Measurements from ENCODE around the gene KRT38.

The KRT38 gene

DNA sequence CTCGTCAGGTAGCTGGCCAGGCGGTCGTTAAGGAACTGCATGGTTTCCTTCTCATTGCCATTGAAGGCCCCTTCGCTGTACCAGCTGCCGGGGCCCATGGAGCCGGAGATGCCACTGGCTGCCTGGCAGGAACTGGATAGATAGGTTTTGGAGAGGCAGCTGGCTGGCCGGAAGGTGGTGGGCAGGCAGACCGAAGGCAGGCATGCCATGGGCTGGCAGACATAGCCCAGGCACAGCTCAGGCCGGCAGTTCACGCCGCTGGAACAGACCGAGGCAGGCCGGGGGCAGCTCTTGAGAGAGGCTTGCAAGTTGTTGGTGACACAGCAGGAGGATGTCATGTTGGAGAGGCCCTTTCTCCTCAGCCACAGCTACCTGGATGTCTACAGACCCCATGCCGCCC is 26.2 kb upstream of the KRT38 start, which contains the start of gene KRT32:
KRT32 (minus strand) TSS at position 399 of the 400 bp plus-strand sequence; CDS start at position 338, 61 bp downstream.
- Histone ChIP-seq H2AFZ (ENCODE audit: low read depth, low read length) (no peak within 1 kb of the TSS), H3K4me1 (ENCODE audit: insufficient read depth, low read length) (no peaks in the 10 kb centered on the region), H3K27me3 (ENCODE audit: insufficient read depth, low read length, poor library complexity) (no peaks in the 10 kb centered on the region), H3K27ac (ENCODE audit: low read length) (no peak within 1 kb of the TSS), H3K4me3 (ENCODE audit: low read depth in 1 of 2, low read length in 2 of 2) (no peak within 1 kb of the TSS), H3K4me2 (ENCODE audit: insufficient read depth, low read length) (no peak within 1 kb of the TSS), H3K36me3 (ENCODE audit: insufficient read depth, low read length) (no peaks in the 10 kb centered on the region), H4K20me1 (ENCODE audit: insufficient read depth, low read length) (no peaks in the 10 kb centered on the region), H3K9me3 (ENCODE audit: insufficient read depth, low read length, severe bottlenecking) (no peaks in the 10 kb centered on the region), H3K9ac (ENCODE audit: low read depth, low read length) (no peak within 1 kb of the TSS), H3K79me2 (ENCODE audit: insufficient read depth, low read length) (no peaks in the 10 kb centered on the region)
- DNase-seq, result no peak
- ATAC-seq (ENCODE audit: insufficient read depth, low read depth), result no peak
- no peak for TF ChIP-seq EZH2 (IDR thresholded peaks at IDR 0.05; ENCODE audit: borderline replicate concordance, low read depth, low read length, severe bottlenecking)
- TF ChIP-seq, protein P1, sequence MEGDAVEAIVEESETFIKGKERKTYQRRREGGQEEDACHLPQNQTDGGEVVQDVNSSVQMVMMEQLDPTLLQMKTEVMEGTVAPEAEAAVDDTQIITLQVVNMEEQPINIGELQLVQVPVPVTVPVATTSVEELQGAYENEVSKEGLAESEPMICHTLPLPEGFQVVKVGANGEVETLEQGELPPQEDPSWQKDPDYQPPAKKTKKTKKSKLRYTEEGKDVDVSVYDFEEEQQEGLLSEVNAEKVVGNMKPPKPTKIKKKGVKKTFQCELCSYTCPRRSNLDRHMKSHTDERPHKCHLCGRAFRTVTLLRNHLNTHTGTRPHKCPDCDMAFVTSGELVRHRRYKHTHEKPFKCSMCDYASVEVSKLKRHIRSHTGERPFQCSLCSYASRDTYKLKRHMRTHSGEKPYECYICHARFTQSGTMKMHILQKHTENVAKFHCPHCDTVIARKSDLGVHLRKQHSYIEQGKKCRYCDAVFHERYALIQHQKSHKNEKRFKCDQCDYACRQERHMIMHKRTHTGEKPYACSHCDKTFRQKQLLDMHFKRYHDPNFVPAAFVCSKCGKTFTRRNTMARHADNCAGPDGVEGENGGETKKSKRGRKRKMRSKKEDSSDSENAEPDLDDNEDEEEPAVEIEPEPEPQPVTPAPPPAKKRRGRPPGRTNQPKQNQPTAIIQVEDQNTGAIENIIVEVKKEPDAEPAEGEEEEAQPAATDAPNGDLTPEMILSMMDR (IDR thresholded peaks at IDR 0.05; ENCODE audit: borderline replicate concordance, extremely low read depth, low read length, poor library complexity, severe bottlenecking), result no peak

DNA sequence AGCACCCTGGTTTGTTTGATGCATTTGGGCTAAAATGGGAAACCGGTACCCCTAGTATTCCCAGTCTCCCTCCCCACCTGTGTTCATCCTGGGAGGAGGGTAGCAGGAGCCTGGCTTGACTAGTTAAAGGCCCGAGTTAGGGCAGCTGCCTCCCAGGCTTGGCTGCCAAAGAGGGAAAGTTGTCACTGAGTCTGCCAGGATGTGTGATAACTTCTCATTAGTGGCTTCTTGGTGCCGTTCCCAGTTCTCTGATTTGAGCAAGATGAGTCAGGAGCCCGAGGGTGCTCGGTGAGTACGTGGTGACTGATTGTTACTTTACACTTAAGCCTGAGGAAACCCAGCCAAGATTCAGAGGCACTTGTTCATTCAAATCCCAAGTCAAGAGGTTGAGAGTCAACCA is 23.9 kb upstream of the KRT38 start:
- Histone ChIP-seq H2AFZ (ENCODE audit: low read depth, low read length) (no peak overlapping the region), H3K9me3 (ENCODE audit: insufficient read depth, low read length, severe bottlenecking) (no peaks in the 10 kb centered on the region), H3K4me1 (ENCODE audit: insufficient read depth, low read length) (no peaks in the 10 kb centered on the region), H3K27me3 (ENCODE audit: insufficient read depth, low read length, poor library complexity) (no peaks in the 10 kb centered on the region), H4K20me1 (ENCODE audit: insufficient read depth, low read length) (no peaks in the 10 kb centered on the region), H3K27ac (ENCODE audit: low read length) (no peak overlapping the region), H3K4me3 (ENCODE audit: low read depth in 1 of 2, low read length in 2 of 2) (no peak overlapping the region), H3K4me2 (ENCODE audit: insufficient read depth, low read length) (no peak overlapping the region), H3K79me2 (ENCODE audit: insufficient read depth, low read length) (no peaks in the 10 kb centered on the region), H3K9ac (ENCODE audit: low read depth, low read length) (no peak overlapping the region), H3K36me3 (ENCODE audit: insufficient read depth, low read length) (no peaks in the 10 kb centered on the region)
- ATAC-seq (ENCODE audit: insufficient read depth, low read depth) (no peak), DNase-seq (no peak)
- no peak for TF ChIP-seq EZH2 (IDR thresholded peaks at IDR 0.05; ENCODE audit: borderline replicate concordance, low read depth, low read length, severe bottlenecking)
- TF ChIP-seq, protein P1 (IDR thresholded peaks at IDR 0.05; ENCODE audit: borderline replicate concordance, extremely low read depth, low read length, poor library complexity, severe bottlenecking), result no peak

DNA sequence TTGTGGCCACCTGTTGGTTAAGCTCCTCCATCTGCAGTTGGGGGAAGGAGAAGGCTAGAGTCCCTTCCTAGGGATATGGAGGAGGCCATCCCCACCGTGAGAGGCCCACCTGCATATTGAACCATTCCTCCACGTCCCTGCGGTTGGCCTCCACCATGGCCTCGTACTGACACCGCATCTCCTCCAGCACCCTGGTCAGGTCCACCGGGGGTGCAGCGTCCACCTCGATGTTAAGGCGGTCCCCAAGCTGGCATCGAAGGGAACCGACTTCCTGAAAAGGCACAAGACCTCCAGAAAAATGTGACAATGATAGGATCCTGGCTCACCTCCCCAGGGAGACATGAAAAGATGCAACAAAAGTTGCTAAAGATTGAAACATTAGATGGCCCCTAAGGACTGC is 23.4 kb upstream of the KRT38 start:
- no peak for ATAC-seq (ENCODE audit: insufficient read depth, low read depth)
- no peak overlapping the region for H3K4me3 ChIP-seq (ENCODE audit: low read depth in 1 of 2, low read length in 2 of 2)
- no peaks in the 10 kb centered on the region for H3K27me3 ChIP-seq (ENCODE audit: insufficient read depth, low read length, poor library complexity)
- TF ChIP-seq, protein P1 (IDR thresholded peaks at IDR 0.05; ENCODE audit: borderline replicate concordance, extremely low read depth, low read length, poor library complexity, severe bottlenecking), result no peak
- no peak for TF ChIP-seq EZH2 (IDR thresholded peaks at IDR 0.05; ENCODE audit: borderline replicate concordance, low read depth, low read length, severe bottlenecking)
- H3K4me1 ChIP-seq (ENCODE audit: insufficient read depth, low read length), result no peaks in the 10 kb centered on the region
- no peak overlapping the region for H3K9ac ChIP-seq (ENCODE audit: low read depth, low read length)
- DNase-seq, result no peak
- H3K9me3 ChIP-seq (ENCODE audit: insufficient read depth, low read length, severe bottlenecking), result no peaks in the 10 kb centered on the region
- H3K79me2 ChIP-seq (ENCODE audit: insufficient read depth, low read length), result no peaks in the 10 kb centered on the region
- no peaks in the 10 kb centered on the region for H4K20me1 ChIP-seq (ENCODE audit: insufficient read depth, low read length)
- no peak overlapping the region for H2AFZ ChIP-seq (ENCODE audit: low read depth, low read length)
- H3K36me3 ChIP-seq (ENCODE audit: insufficient read depth, low read length), result no peaks in the 10 kb centered on the region
- no peak overlapping the region for H3K27ac ChIP-seq (ENCODE audit: low read length)
- H3K4me2 ChIP-seq (ENCODE audit: insufficient read depth, low read length), result no peak overlapping the region

DNA sequence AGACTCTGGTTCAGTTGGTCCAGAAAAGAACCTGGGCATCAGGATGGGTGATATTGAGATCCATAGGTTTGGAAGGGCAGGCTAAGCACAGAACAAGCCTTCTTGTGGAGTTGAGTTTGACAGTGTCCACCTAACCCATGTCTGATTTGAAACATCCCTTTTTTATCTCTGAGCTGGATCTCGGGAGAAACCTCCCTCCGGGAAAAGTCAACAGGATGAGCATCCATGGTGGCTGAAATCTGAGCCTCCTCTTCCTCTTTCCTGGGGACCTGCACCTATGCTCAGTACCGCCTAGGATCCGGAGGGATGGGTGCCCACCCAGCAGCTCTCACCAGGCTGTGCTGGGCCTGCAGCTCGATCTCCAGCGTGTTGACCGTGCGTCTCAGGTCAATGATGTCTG is 23.0 kb upstream of the KRT38 start:
- no peak overlapping the region for H3K4me3 ChIP-seq (ENCODE audit: low read depth in 1 of 2, low read length in 2 of 2)
- H3K9me3 ChIP-seq (ENCODE audit: insufficient read depth, low read length, severe bottlenecking), result no peaks in the 10 kb centered on the region
- H3K9ac ChIP-seq (ENCODE audit: low read depth, low read length), result no peak overlapping the region
- no peak overlapping the region for H3K27ac ChIP-seq (ENCODE audit: low read length)
- ATAC-seq (ENCODE audit: insufficient read depth, low read depth), result no peak
- H3K79me2 ChIP-seq (ENCODE audit: insufficient read depth, low read length), result no peaks in the 10 kb centered on the region
- H4K20me1 ChIP-seq (ENCODE audit: insufficient read depth, low read length), result no peaks in the 10 kb centered on the region
- no peaks in the 10 kb centered on the region for H3K4me1 ChIP-seq (ENCODE audit: insufficient read depth, low read length)
- H3K27me3 ChIP-seq (ENCODE audit: insufficient read depth, low read length, poor library complexity), result no peaks in the 10 kb centered on the region
- H2AFZ ChIP-seq (ENCODE audit: low read depth, low read length), result no peak overlapping the region
- H3K36me3 ChIP-seq (ENCODE audit: insufficient read depth, low read length), result no peaks in the 10 kb centered on the region
- H3K4me2 ChIP-seq (ENCODE audit: insufficient read depth, low read length), result no peak overlapping the region
- no peak for TF ChIP-seq EZH2 (IDR thresholded peaks at IDR 0.05; ENCODE audit: borderline replicate concordance, low read depth, low read length, severe bottlenecking)
- TF ChIP-seq, protein P1 (IDR thresholded peaks at IDR 0.05; ENCODE audit: borderline replicate concordance, extremely low read depth, low read length, poor library complexity, severe bottlenecking), result no peak
- no peak for DNase-seq

All from DND-41 (cell line).